Measurements from ENCODE around the gene FBXO47. TPM values are rescaled to one million over a fixed set of nuclear protein-coding genes. Genes with fewer than 3 reads are reported as not detected.
"Not testable (repeated sequence)": the region's sequence is repeated elsewhere in the genome, so short reads cannot be mapped to it uniquely, and the experiment has no call there.

Gene FBXO47
- total RNA-seq, 1 donor from 2014 or later = not detected

GRCh38 chr17:38981636-38982035, 14.4 kb upstream of the FBXO47 start:
- no peak for DNase-seq (ENCODE audit: extremely low read depth, low read depth, low spot score)

- no peak for DNase-seq (ENCODE audit: extremely low read depth, low read depth, low spot score)
These were observed 13.5 kb upstream of the FBXO47 start for GRCh38 chr17:38980490-38981217.

- DNase-seq (ENCODE audit: extremely low read depth, low read depth, low spot score) = no peak
These were observed 11.0 kb upstream of the FBXO47 start for GRCh38 chr17:38978180-38978579.

- DNase-seq (ENCODE audit: extremely low read depth, low read depth, low spot score) = not testable (repeated sequence)
These were observed 9.0 kb upstream of the FBXO47 start for GRCh38 chr17:38976187-38976551.

GRCh38 chr17:38970804-38971203, 3.6 kb upstream of the FBXO47 start:
- no peak for DNase-seq (ENCODE audit: extremely low read depth, low read depth, low spot score)

GRCh38 chr17:38970128-38970527, 2.9 kb upstream of the FBXO47 start:
- no peak for DNase-seq (ENCODE audit: extremely low read depth, low read depth, low spot score)

- DNase-seq (ENCODE audit: extremely low read depth, low read depth, low spot score) = no peak
These were observed 2.1 kb upstream of the FBXO47 start for GRCh38 chr17:38969281-38969680.

GRCh38 chr17:38961413-38961812, 5.8 kb downstream of the FBXO47 start:
- no peak for DNase-seq (ENCODE audit: extremely low read depth, low read depth, low spot score)

- no peak for DNase-seq (ENCODE audit: extremely low read depth, low read depth, low spot score)
These were observed 6.8 kb downstream of the FBXO47 start for GRCh38 chr17:38960402-38960801.

GRCh38 chr17:38959508-38959907, 7.7 kb downstream of the FBXO47 start:
- DNase-seq (ENCODE audit: extremely low read depth, low read depth, low spot score) = no peak

GRCh38 chr17:38958756-38959155, 8.4 kb downstream of the FBXO47 start:
- DNase-seq (ENCODE audit: extremely low read depth, low read depth, low spot score) = no peak

GRCh38 chr17:38958326-38958725, 8.9 kb downstream of the FBXO47 start:
- DNase-seq (ENCODE audit: extremely low read depth, low read depth, low spot score) = no peak

- DNase-seq (ENCODE audit: extremely low read depth, low read depth, low spot score) = not testable (repeated sequence)
These were observed 13.4 kb downstream of the FBXO47 start for GRCh38 chr17:38953800-38954199.

GRCh38 chr17:38947189-38947588, 20.0 kb downstream of the FBXO47 start:
- DNase-seq (ENCODE audit: extremely low read depth, low read depth, low spot score) = no peak

GRCh38 chr17:38943607-38944006, 23.6 kb downstream of the FBXO47 start:
- DNase-seq (ENCODE audit: extremely low read depth, low read depth, low spot score) = no peak

GRCh38 chr17:38942696-38943334, 24.4 kb downstream of the FBXO47 start:
- no peak for DNase-seq (ENCODE audit: extremely low read depth, low read depth, low spot score)

- DNase-seq (ENCODE audit: extremely low read depth, low read depth, low spot score) = no peak
These were observed 26.8 kb downstream of the FBXO47 start for GRCh38 chr17:38940404-38940803.

- DNase-seq (ENCODE audit: extremely low read depth, low read depth, low spot score) = no peak
These were observed 27.2 kb downstream of the FBXO47 start for GRCh38 chr17:38939987-38940386.

GRCh38 chr17:38933962-38934361, 33.2 kb downstream of the FBXO47 start:
- not testable (repeated sequence) for DNase-seq (ENCODE audit: extremely low read depth, low read depth, low spot score)

GRCh38 chr17:38930782-38931181, 36.4 kb downstream of the FBXO47 start:
- not testable (repeated sequence) for DNase-seq (ENCODE audit: extremely low read depth, low read depth, low spot score)

- DNase-seq (ENCODE audit: extremely low read depth, low read depth, low spot score) = no peak
These were observed 40.7 kb downstream of the FBXO47 start for GRCh38 chr17:38926293-38927070.

Measured in glomerular endothelial cell (primary cell).